Heart left ventricle (tissue), 13 donors: ENCODE results near the gene C20orf202.

Source experiments
- POLR2A ChIP-seq, 2 donors: fragments of 450-650 bp; IDR thresholded peaks; one replicate each; pipeline ENCODE4 v1.6.1; 2017; ENCODE audit warnings: antibody characterized with exemption in 2 of 2, mild to moderate bottlenecking in 2 of 2, moderate library complexity in 2 of 2
- TF ChIP-seq, protein P1 (sequence below), 12 donors: fragments of 200-600 bp; sonication (generic) in 4 of 12; IDR thresholded peaks; one replicate each; pipeline versions ENCODE4 v1.5.0 to v1.8.0; 2018 to 2022; ENCODE audit warnings: antibody characterized with exemption in 12 of 12, mild to moderate bottlenecking in 5 of 12
- donor health status: ischemic (EF 13 %, LVEDD 7.1; RV severe dilation, severe dysfunction).
- donor health status: DM: no; HTN: yes; CAD: no.
- donor health status: DM: no; HTN: no; CAD: no.
- donor health status: ischemic (EF 25% LVEDD 6.9; RV normal size, moderate dysfunction).
- donor health status: ischemic (EF 25% LVEDD 5.7; RV mildly dilated, moderate dysfunction).
- donor health status: ischemic (EF 35%, LVEDD 5.7; RV mildly dilated, moderate dysfunction).
- donor health status: nonischemic (EF 11% LVEDD 7.7; RV severe dilation, severe dysfunction).
- donor health status: DM: yes; HTN: yes; CAD: no.
- donor health status: PGD.
- donor health status: ischemic (EF 29% LVEDD 5.4; RV normal size, mild dysfunction).
- donor health status: nonischemic (EF 23%, LVEDD 6.1; RV moderate dilation, normal function).

- no peak for TF ChIP-seq POLR2A (IDR thresholded peaks at IDR 0.05)
- TF ChIP-seq, protein P1, sequence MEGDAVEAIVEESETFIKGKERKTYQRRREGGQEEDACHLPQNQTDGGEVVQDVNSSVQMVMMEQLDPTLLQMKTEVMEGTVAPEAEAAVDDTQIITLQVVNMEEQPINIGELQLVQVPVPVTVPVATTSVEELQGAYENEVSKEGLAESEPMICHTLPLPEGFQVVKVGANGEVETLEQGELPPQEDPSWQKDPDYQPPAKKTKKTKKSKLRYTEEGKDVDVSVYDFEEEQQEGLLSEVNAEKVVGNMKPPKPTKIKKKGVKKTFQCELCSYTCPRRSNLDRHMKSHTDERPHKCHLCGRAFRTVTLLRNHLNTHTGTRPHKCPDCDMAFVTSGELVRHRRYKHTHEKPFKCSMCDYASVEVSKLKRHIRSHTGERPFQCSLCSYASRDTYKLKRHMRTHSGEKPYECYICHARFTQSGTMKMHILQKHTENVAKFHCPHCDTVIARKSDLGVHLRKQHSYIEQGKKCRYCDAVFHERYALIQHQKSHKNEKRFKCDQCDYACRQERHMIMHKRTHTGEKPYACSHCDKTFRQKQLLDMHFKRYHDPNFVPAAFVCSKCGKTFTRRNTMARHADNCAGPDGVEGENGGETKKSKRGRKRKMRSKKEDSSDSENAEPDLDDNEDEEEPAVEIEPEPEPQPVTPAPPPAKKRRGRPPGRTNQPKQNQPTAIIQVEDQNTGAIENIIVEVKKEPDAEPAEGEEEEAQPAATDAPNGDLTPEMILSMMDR (IDR thresholded peaks at IDR 0.05) = no peak
Measured at GRCh38 chr20:1178103-1178502, 25.2 kb upstream of the C20orf202 start.
